PC-9 (cell line): ENCODE results near the gene SAMD14.

Source experiments
- CTCF ChIP-seq: fragments of 200-600 bp; sonication (generic); conservative IDR thresholded peaks from 2 replicates; pipeline ENCODE4 v1.6.1; 2017; ENCODE audit warnings: mixed run types, antibody characterized with exemption, mild to moderate bottlenecking, moderate library complexity
- EZH2 ChIP-seq: fragments of 200-600 bp; sonication (generic); IDR thresholded peaks from 2 replicates; pipeline ENCODE4 v1.8.0; 2017; ENCODE audit warnings: antibody characterized with exemption, low read depth

GRCh38 chr17:50172130-50172529 is 42.2 kb upstream of the SAMD14 start:
- TF ChIP-seq CTCF = no peak
- no peak for TF ChIP-seq EZH2
